GM12864 (cell line): ENCODE measurements around the gene LEPR.

Experiments
- DNase-seq: peaks from one replicate; pipeline ENCODE4 v3.0.0-alpha.2; 2011; ENCODE audit warnings: low read depth
- H3K4me3 ChIP-seq: 2 replicates; pipeline ENCODE4 v1.5.1; 2011; ENCODE audit warnings: mild to moderate bottlenecking, low read depth, low read length, control low read depth
- TF ChIP-seq, protein P1 (sequence below): IDR thresholded peaks from 2 replicates; pipeline ENCODE4 v1.5.1; 2011; ENCODE audit warnings: low read depth, mild to moderate bottlenecking, moderate library complexity, low read length, control low read depth, inconsistent platforms; ENCODE audit errors: missing control alignments

Gene LEPR

DNA sequence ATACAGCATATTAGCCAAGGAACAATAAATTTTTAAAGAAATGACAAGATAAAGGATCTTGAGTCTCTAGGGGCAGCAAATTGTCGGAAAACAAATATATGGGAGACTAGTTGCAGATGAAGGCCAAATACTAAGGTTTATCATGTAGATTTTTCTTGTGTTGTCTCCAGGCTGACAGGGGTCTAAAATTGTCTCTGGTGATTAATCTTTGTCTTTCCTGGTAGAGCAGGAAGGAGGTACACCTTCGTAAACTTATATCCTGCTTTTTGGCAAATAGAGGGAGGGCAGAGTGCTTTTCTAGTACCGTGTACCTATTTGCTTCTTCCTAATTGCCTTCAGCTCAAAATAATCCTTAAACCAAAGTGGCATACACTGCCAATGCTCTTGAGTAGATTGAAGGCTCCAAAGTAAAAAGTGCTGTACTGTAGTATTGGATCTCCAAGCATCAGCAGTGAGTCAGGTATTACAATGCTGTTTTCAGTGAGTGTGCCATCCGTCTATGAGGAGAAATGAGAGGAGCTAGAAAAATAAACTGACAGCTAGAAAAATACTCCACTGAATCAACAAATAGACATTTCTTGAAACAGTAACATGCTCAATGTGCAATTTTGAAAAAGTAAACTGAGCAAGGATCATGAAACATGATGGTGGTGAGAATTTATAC is 1.8 kb upstream of the LEPR start:
- H3K4me3 ChIP-seq, result no peak overlapping the region
- no peak for DNase-seq
- TF ChIP-seq, protein P1, sequence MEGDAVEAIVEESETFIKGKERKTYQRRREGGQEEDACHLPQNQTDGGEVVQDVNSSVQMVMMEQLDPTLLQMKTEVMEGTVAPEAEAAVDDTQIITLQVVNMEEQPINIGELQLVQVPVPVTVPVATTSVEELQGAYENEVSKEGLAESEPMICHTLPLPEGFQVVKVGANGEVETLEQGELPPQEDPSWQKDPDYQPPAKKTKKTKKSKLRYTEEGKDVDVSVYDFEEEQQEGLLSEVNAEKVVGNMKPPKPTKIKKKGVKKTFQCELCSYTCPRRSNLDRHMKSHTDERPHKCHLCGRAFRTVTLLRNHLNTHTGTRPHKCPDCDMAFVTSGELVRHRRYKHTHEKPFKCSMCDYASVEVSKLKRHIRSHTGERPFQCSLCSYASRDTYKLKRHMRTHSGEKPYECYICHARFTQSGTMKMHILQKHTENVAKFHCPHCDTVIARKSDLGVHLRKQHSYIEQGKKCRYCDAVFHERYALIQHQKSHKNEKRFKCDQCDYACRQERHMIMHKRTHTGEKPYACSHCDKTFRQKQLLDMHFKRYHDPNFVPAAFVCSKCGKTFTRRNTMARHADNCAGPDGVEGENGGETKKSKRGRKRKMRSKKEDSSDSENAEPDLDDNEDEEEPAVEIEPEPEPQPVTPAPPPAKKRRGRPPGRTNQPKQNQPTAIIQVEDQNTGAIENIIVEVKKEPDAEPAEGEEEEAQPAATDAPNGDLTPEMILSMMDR, result no peak

DNA sequence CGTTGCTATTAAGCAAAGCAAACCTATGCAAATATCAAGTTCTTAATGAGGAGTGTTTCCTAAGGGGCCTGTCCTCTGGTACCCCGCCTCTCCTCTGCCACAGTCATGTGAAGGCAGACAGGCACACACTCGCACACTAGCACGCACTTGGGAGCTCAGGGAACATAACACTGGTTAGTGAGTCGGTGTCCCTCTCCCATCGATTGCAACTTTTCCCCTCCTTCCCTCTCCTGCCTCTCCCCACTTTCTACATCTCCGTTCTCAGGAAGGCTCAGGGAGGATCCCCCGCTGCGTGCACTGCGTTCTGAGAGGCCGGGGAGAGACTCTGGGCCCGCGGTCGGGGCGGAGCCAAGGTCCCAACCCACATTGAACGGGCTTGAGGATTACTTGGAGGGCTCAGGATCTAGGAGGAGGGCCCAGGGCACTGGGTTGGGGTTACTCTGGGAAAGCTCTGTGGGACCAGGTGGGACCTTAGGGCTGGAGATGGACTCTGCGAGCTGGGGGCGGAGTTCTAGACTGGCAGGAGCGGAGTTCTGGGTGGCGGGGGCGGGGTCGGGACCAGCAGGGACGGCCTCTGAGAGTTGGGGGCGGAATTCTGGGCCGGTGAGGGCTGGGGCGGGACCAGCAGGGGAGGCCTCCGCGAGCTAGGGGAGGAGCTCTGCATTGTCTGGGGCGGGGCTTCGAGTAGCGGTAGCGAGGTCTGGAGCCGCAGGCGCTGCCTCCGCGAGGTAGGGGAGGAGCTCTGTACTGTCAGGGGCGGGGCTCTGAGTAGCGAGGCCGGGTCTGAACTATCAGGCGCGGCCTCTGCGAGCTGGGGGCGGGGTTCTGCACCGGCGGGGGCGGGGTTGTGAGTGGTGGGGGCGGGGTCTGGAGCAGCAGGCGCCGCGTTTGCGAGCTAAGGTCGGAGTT is 533 bp upstream of the LEPR start:
- DNase-seq, result peak; percentile 84
- H3K4me3 ChIP-seq, result peak overlapping the region; percentile 99
- TF ChIP-seq, protein P1, result no peak

DNA sequence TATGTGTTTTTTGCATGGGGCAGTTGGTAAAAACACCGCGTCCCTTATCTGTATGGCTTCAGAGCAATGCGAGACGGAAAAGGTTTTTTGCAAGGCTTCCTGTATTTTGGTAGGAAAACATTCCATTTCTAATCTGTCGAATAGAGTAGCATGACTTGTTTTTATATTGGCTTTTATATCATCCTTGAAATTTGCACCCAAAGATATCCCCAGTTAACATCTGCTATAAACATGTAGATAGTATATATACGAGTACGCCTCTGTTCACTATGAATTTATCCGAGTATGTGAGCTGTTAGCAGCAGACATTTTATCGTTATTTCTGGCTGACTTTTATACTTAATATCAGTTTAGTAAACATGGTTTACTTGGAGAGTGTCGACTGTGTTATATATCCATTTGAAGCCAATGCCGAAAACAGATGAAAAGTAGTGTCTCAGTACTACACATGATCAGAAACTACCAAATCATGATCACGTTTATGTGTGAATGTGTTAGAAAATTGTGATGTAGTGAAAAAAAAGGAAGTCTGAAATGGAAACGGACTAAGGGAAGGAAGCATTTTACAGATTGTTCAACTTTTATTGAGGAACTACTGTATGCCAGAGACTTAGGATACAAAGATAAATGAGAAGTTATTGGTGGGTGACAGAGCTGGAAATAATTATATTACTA is 1.0 kb downstream of the LEPR start:
- TF ChIP-seq, protein P1, result no peak
- no peak for DNase-seq
- H3K4me3 ChIP-seq, result peak overlapping the region; percentile 99

DNA sequence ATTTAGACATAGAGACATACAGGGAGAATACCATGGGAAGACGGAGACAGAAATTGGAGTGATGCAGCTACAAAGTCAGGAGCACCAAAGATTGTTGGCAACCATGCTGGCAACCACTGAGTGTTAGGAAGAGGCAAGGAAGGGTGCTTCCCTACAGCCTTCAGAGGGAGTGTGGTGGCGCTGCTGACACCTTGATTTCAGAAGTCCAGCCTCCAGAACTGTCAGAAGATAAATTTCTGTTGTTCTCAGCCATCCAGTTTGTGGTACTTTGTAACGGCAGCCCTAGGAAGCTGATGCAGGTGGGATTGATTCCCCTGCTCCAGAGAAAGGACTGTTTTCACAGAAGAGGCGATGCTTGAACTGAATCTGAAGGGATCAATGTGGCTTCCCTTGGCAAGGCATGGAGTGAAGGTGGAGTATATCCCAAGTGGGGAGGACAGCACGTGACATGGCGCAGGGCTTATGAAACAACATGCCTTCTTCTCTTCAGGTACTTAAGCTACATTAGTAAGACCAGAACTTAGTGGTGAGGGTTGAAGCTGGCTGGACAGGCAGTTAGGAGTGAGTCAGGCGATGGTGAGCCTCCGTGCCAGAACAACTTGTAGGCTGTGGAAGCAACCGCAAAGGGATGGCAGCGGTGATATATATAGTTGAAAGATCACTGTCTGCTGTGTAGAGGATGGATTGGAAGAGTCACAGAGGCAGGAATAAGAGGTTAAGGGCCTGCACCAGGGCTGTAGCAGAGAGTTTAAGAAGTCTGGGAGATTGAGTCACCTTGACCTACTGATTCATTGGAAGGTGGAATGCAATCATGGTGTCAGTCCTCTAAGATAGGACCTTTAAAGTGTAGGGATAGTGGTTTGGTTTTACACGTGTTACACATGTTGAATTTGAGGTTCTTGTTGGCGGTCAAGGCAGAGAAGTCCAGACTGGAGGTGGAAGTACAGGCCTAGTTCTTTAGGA is 2.1 kb downstream of the LEPR start:
- TF ChIP-seq, protein P1, result no peak
- DNase-seq, result no peak
- no peak overlapping the region; the same call in 1 of the 2 replicates for H3K4me3 ChIP-seq

DNA sequence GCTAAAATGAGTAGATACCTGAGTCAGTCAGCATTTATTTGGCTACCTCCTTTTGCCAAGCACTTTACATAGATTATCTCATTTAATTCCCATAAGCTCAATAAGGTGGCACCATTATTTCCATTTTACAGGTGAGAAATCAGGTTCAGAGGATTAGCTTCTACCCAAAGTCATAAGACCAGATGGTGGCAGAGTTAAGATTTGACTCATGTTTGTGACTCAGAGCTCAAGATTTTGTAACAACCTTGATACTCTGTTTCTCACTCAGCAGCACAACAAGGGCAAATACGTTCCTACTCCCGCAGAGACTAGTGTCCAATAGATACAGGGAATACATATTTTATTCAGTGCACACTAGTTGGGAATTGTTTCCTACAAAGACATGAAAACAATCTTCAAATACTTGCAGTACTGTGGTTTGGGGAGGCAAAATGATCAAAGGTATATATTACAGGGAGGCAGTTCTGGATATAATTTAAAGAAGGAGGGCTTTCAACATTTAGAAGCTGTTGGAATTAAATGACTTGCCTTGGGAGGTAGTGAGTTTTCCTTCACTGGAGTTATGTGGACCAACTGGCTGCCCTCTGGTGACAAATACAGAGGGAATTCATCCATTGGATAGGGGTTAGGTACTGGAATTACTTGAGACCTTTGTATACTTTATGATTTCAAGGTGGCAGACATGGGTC is 3.6 kb downstream of the LEPR start:
- peak; percentile 25 for DNase-seq
- TF ChIP-seq, protein P1, result no peak
- no peak overlapping the region for H3K4me3 ChIP-seq

DNA sequence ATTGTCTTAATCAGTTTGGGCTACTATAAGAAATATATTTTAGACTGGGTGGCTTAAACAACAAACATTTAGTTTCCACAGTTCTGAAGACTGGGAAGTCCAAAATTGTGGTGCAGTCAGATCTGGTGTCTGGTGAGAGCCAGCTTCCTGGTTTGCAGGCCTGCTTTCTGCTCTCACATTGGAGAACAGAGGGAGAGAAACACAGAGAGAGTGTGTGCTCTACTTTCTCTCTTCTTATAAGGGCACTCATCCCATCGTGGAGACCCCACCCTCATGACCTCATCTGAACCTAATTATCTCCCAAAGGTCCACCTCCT is 4.1 kb downstream of the LEPR start:
- TF ChIP-seq, protein P1, result no peak
- DNase-seq, result no peak
- H3K4me3 ChIP-seq, result no peak overlapping the region
